A549 (cell line): ENCODE data around the gene PCDH9. TPM values are rescaled to one million over a fixed set of nuclear protein-coding genes. Genes with fewer than 3 reads are reported as not detected.

ENCODE experiments used
- ATAC-seq, 2 experiments: fragments of 200-7000 bp in 1 of 2; fragments of >200 bp in 1 of 2; cut with Nextera tagmentation in 1 of 2; cut with Tn5 transposase in 1 of 2; 3 replicates each; pipeline versions ENCODE4 v1.8.0 to v1.9.1; 2018 to 2020; ENCODE audit warnings: mild to moderate bottlenecking in 1 of 2, moderate library complexity in 1 of 2
- CTCF ChIA-PET: fragments of 300-600 bp; sonication (Branson Sonifier 250); formaldehyde crosslinking; extraction: SDS; loops from one replicate; lab custom pipeline; 2021; ENCODE audit warnings: antibody characterized with exemption, inconsistent platforms; lab: Yijun Ruan, JAX
- POLR2A ChIA-PET: fragments of 350-600 bp; formaldehyde crosslinking; extraction: SDS; loops from one replicate; lab custom pipeline; 2021; ENCODE audit warnings: antibody characterized with exemption, inconsistent platforms; lab: Yijun Ruan, JAX
- DNase-seq, 2 experiments: peaks; one replicate each; pipeline versions ENCODE4 v3.0.0 to v3.0.0-alpha.2; 2011 to 2016; ENCODE audit warnings: low read depth in 1 of 2, low spot score in 1 of 2
- FAIRE-seq: peaks from 2 replicates; lab custom pipeline; 2011; peaks lifted over from hg19 to GRCh38; lab: Jason Lieb, UNC
- H3K27ac ChIP-seq, 2 experiments: fragments of >200 bp; sonication (Bioruptor Twin); formaldehyde crosslinking; 3 replicates each; pipeline ENCODE4 v1.5.1; 2016 to 2017
- H3K4me1 ChIP-seq: fragments of >200 bp; sonication (Bioruptor Twin); formaldehyde crosslinking; 3 replicates; pipeline ENCODE4 v1.6.1; 2016
- H3K4me2 ChIP-seq: fragments of >200 bp; sonication (Bioruptor Twin); formaldehyde crosslinking; 3 replicates; pipeline ENCODE4 v1.6.1; 2016
- H3K4me3 ChIP-seq: fragments of >200 bp; sonication (Bioruptor Twin); formaldehyde crosslinking; 3 replicates; pipeline ENCODE4 v1.5.1; 2016
- H3K9me3 ChIP-seq: fragments of >200 bp; sonication (Bioruptor Twin); formaldehyde crosslinking; 3 replicates; pipeline ENCODE4 v1.6.1; 2016
- BCL3 ChIP-seq: fragments of >200 bp; sonication (Bioruptor Twin); formaldehyde crosslinking; IDR thresholded peaks from 3 replicates; pipeline ENCODE4 v1.6.1; 2016
- CBX2 ChIP-seq: fragments of 200-600 bp; sonication (generic); IDR thresholded peaks from 2 replicates; pipeline ENCODE4 v1.6.1; 2016; ENCODE audit warnings: low read depth, mild to moderate bottlenecking, borderline replicate concordance
- CEBPB ChIP-seq, 2 experiments: fragments of >200 bp in 1 of 2; sonication (Bioruptor Twin) in 1 of 2; formaldehyde crosslinking in 1 of 2; IDR thresholded peaks; 2 replicates each; pipeline ENCODE4 v1.6.1; 2012 to 2016
- CHD2 ChIP-seq: fragments of 150-350 bp; IDR thresholded peaks from 2 replicates; pipeline ENCODE4 v1.6.1; 2014; ENCODE audit warnings: low read length; ENCODE audit not compliant: partially characterized antibody
- E2F6 ChIP-seq: IDR thresholded peaks from 2 replicates; pipeline ENCODE4 v1.6.1; 2012; ENCODE audit warnings: low read depth, borderline replicate concordance
- EHF ChIP-seq: fragments of 250-450 bp; sonication (Bioruptor Pico); IDR thresholded peaks from 2 replicates; pipeline ENCODE4 v1.5.0; 2020; ENCODE audit warnings: mild to moderate bottlenecking
- EHMT2 ChIP-seq: fragments of 200-600 bp; sonication (generic); IDR thresholded peaks from 2 replicates; pipeline ENCODE4 v1.6.1; 2016; ENCODE audit warnings: antibody characterized with exemption, low read depth, mild to moderate bottlenecking, moderate library complexity
- EP300 ChIP-seq, 2 experiments: fragments of >200 bp; sonication (Bioruptor Twin); formaldehyde crosslinking; IDR thresholded peaks; 2 replicates in 1 of 2; 3 replicates in 1 of 2; pipeline ENCODE4 v1.6.1; 2016 to 2017
- FOSB ChIP-seq: fragments of 250-450 bp; sonication (Bioruptor Pico); IDR thresholded peaks from 2 replicates; pipeline ENCODE4 v1.5.0; 2020; ENCODE audit warnings: mild to moderate bottlenecking, moderate library complexity
- FOSL2 ChIP-seq, 2 experiments: fragments of 450-650 bp in 1 of 2; fragments of >200 bp in 1 of 2; sonication (Bioruptor Twin) in 1 of 2; formaldehyde crosslinking; IDR thresholded peaks; 2 replicates each; pipeline versions ENCODE4 v1.5.0 to v1.6.1; 2016 to 2020; ENCODE audit warnings: mild to moderate bottlenecking in 1 of 2, moderate library complexity in 1 of 2
- FOXS1 ChIP-seq: fragments of 250-450 bp; sonication (Bioruptor Pico); IDR thresholded peaks from 2 replicates; pipeline ENCODE4 v1.5.0; 2020; ENCODE audit warnings: mild to moderate bottlenecking, moderate library complexity
- HES2 ChIP-seq: fragments of >200 bp; sonication (Bioruptor Twin); formaldehyde crosslinking; IDR thresholded peaks from 2 replicates; pipeline ENCODE4 v1.6.1; 2016
- HEYL ChIP-seq: fragments of 250-450 bp; sonication (Bioruptor Pico); IDR thresholded peaks from 2 replicates; pipeline ENCODE4 v1.8.0; 2021; ENCODE audit warnings: mild to moderate bottlenecking, moderate library complexity
- HMGXB4 ChIP-seq: fragments of 250-450 bp; sonication (Bioruptor Pico); IDR thresholded peaks from 2 replicates; pipeline ENCODE4 v1.5.0; 2021; ENCODE audit warnings: mild to moderate bottlenecking, moderate library complexity, borderline replicate concordance
- JUN ChIP-seq, 2 experiments: fragments of >200 bp; sonication (Bioruptor Twin); formaldehyde crosslinking; IDR thresholded peaks; 2 replicates in 1 of 2; 3 replicates in 1 of 2; pipeline ENCODE4 v1.6.1; 2016 to 2017
- JUNB ChIP-seq: fragments of >200 bp; sonication (Bioruptor Twin); formaldehyde crosslinking; IDR thresholded peaks from 2 replicates; pipeline ENCODE4 v1.6.1; 2016
- KDM1A ChIP-seq: fragments of 200-600 bp; sonication (generic); IDR thresholded peaks from 2 replicates; pipeline ENCODE4 v1.6.1; 2016; ENCODE audit warnings: low read depth, mild to moderate bottlenecking
- MAFK ChIP-seq: fragments of 450-650 bp; IDR thresholded peaks from 2 replicates; pipeline ENCODE4 v1.6.1; 2014; ENCODE audit not compliant: partially characterized antibody
- MAZ ChIP-seq: fragments of 150-350 bp; IDR thresholded peaks from 2 replicates; pipeline ENCODE4 v1.6.1; 2014; ENCODE audit warnings: antibody characterized with exemption, low read depth, low read length, borderline replicate concordance
- NFE2L2 ChIP-seq: fragments of 150-350 bp; conservative IDR thresholded peaks from 2 replicates; pipeline ENCODE4 v1.6.1; 2014; ENCODE audit warnings: low read length
- NR3C1 ChIP-seq: fragments of >200 bp; sonication (Bioruptor Twin); formaldehyde crosslinking; IDR thresholded peaks from 3 replicates; pipeline ENCODE4 v1.6.1; 2017
- POLR2A ChIP-seq: IDR thresholded peaks from 2 replicates; pipeline ENCODE4 v1.6.1; 2012; ENCODE audit warnings: mild to moderate bottlenecking, low read length
- RAD21 ChIP-seq, 2 experiments: fragments of >200 bp in 1 of 2; sonication (Bioruptor Twin) in 1 of 2; formaldehyde crosslinking in 1 of 2; IDR thresholded peaks in 1 of 2; conservative IDR thresholded peaks in 1 of 2; 2 replicates in 1 of 2; 3 replicates in 1 of 2; pipeline ENCODE4 v1.6.1; 2012 to 2018; ENCODE audit warnings: inconsistent platforms in 1 of 2
- RARB ChIP-seq: fragments of 250-450 bp; sonication (Bioruptor Pico); IDR thresholded peaks from 2 replicates; pipeline ENCODE4 v1.8.0; 2021; ENCODE audit warnings: mild to moderate bottlenecking, moderate library complexity
- RCOR1 ChIP-seq: fragments of 150-350 bp; IDR thresholded peaks from 2 replicates; pipeline ENCODE4 v1.6.1; 2014; ENCODE audit warnings: antibody characterized with exemption, low read length, low read depth
- REST ChIP-seq: fragments of 200-600 bp; sonication (generic); IDR thresholded peaks from 2 replicates; pipeline ENCODE4 v1.6.1; 2016; ENCODE audit warnings: antibody characterized with exemption, mild to moderate bottlenecking, moderate library complexity
- RNF2 ChIP-seq: fragments of 200-600 bp; sonication (generic); IDR thresholded peaks from 2 replicates; pipeline ENCODE4 v1.6.1; 2016; ENCODE audit warnings: low read depth, mild to moderate bottlenecking, antibody characterized with exemption, moderate library complexity, borderline replicate concordance
- SMC3 ChIP-seq: fragments of >200 bp; sonication (Bioruptor Twin); formaldehyde crosslinking; IDR thresholded peaks from 3 replicates; pipeline ENCODE4 v1.6.1; 2018; ENCODE audit warnings: inconsistent platforms
- TP53 ChIP-seq: fragments of 250-450 bp; sonication (Bioruptor Pico); IDR thresholded peaks from 2 replicates; pipeline ENCODE4 v1.5.0; 2021; ENCODE audit warnings: mild to moderate bottlenecking, moderate library complexity
- USF2 ChIP-seq: fragments of 450-650 bp; IDR thresholded peaks from 2 replicates; pipeline ENCODE4 v1.6.1; 2014; ENCODE audit warnings: antibody characterized with exemption
- ZC3H11A ChIP-seq: fragments of 450-650 bp; IDR thresholded peaks from 2 replicates; pipeline ENCODE4 v1.6.1; 2014; ENCODE audit warnings: antibody characterized with exemption, mild to moderate bottlenecking
- ZFP36 ChIP-seq: fragments of 450-650 bp; IDR thresholded peaks from 2 replicates; pipeline ENCODE4 v1.6.1; 2014; ENCODE audit warnings: borderline replicate concordance; ENCODE audit not compliant: partially characterized antibody
- ZSCAN20 ChIP-seq: fragments of 250-450 bp; sonication (Bioruptor Pico); IDR thresholded peaks from 2 replicates; pipeline ENCODE4 v1.8.0; 2022; ENCODE audit warnings: mild to moderate bottlenecking, moderate library complexity
- WGBS: methylation state at CpG from one replicate; pipeline ENCODE4 v1.1.6; 2017; ENCODE audit errors: missing lambda C conversion rate; 5-methylcytosine and 5-hydroxymethylcytosine counted together
- polyA plus RNA-seq, 4 experiments: library from polyadenylated mRNA; depleted of rRNA in 3 of 4; stranded (reverse); fragments of >200 nt; fragmentation: RNase III in 1 of 4; extraction: RNeasy Plus Mini Kit Qiagen cat#74134 plus additional on column Dnase treatment in 1 of 4; gene quantifications; 2 replicates in 3 of 4; 3 replicates in 1 of 4; pipeline ENCODE4 v1.2.3, GENCODE V29; 2011 to 2017

Gene PCDH9
- polyA plus RNA-seq, 2 of the 4 experiments (the other 2 are of a cell fraction), result 16.0 to 29.5 TPM

- WGBS, result 3% methylated on average over 6 of the region's 6 CpGs
- FAIRE-seq, result peak; percentile 13
- DNase-seq, result peak in 1 of 2 experiments; percentile 86
- Histone ChIP-seq H3K4me1 (peaks cover 81% of the 10 kb centered on the region), H3K4me3 (peak overlapping the region; percentile 29; the same call in 2 of the 3 replicates), H3K9me3 (no peaks in the 10 kb centered on the region), H3K4me2 (peak overlapping the region; percentile 77), H3K27ac (peak overlapping the region; percentile 88 to 93)
- POLR2A ChIA-PET, result interaction anchor here (1.4 kb wide), 1 partner anchor 20 kb away, joined by 13 read pairs; no protein-coding TSS in a partner anchor
- CTCF ChIA-PET, result interaction anchor here (0.8 to 1.1 kb wide), 2 partner anchors 22 to 103 kb away, joined by 3 to 4 read pairs; no protein-coding TSS in a partner anchor
- peak; percentile 83 to 93 for ATAC-seq
- no peak for TF ChIP-seq HES2
- no peak for TF ChIP-seq CBX2
- TF ChIP-seq NR3C1, result no peak
- no peak for TF ChIP-seq ZC3H11A
- TF ChIP-seq HEYL (CRISPR knock-in tag), result no peak
- TF ChIP-seq JUN (IDR thresholded peaks at IDR 0.05), result peak; percentile 74 to 80; a peak in 3 of 5 replicates
- TF ChIP-seq HMGXB4 (CRISPR knock-in tag), result no peak
- TF ChIP-seq EP300 (IDR thresholded peaks at IDR 0.05), result peak; percentile 68 to 84; a peak in 3 of 5 replicates
- TF ChIP-seq EHF, result no peak
- no peak for TF ChIP-seq RNF2
- TF ChIP-seq MAZ, result no peak
- peak; percentile 52 for TF ChIP-seq BCL3
- TF ChIP-seq REST, result no peak
- no peak for TF ChIP-seq FOXS1 (CRISPR knock-in tag)
- peak; percentile 88 for TF ChIP-seq JUNB
- TF ChIP-seq ZFP36, result no peak
- TF ChIP-seq USF2, result no peak
- TF ChIP-seq ZSCAN20 (CRISPR knock-in tag), result no peak
- TF ChIP-seq E2F6, result no peak
- TF ChIP-seq NFE2L2, result no peak; the same call in 1 of the 2 replicates
- TF ChIP-seq FOSL2 (IDR thresholded peaks at IDR 0.05), result peak; percentile 8; the same call in 1 of the 2 replicates
- TF ChIP-seq FOSL2 (CRISPR knock-in tag; IDR thresholded peaks at IDR 0.05), result peak; percentile 68
- TF ChIP-seq RAD21 (conservative IDR thresholded peaks at IDR 0.05 in 1 of 2, IDR thresholded peaks at IDR 0.05 in 1 of 2), result peak in 1 of 2 experiments; percentile 20; a peak in 3 of 5 replicates
- no peak for TF ChIP-seq CHD2
- TF ChIP-seq EHMT2, result no peak
- TF ChIP-seq POLR2A, result no peak
- no peak for TF ChIP-seq KDM1A
- TF ChIP-seq MAFK, result peak; percentile 75
- no peak for TF ChIP-seq TP53 (CRISPR knock-in tag)
- no peak; the same call in 2 of the 3 replicates for TF ChIP-seq SMC3
- no peak for TF ChIP-seq FOSB (CRISPR knock-in tag)
- peak; percentile 70 to 95; a peak in 3 of 4 replicates for TF ChIP-seq CEBPB (IDR thresholded peaks at IDR 0.05)
- TF ChIP-seq RCOR1, result no peak
- no peak for TF ChIP-seq RARB (CRISPR knock-in tag)
Measured at GRCh38 chr13:67120872-67121531, 109.1 kb downstream of the PCDH9 start.
